H4 (cell line): Measurements from ENCODE around the gene YKT6. TPM values are rescaled to one million over a fixed set of nuclear protein-coding genes. Genes with fewer than 3 reads are reported as not detected.

ENCODE experiments used
- DNase-seq: peaks from one replicate; pipeline ENCODE4 v3.0.0-alpha.2; 2015; ENCODE audit warnings: low spot score
- total RNA-seq: library from RNA; depleted of rRNA; stranded (reverse); fragments of >200 nt; shearing (Covaris generic); gene quantifications from 2 replicates; pipeline ENCODE4 v1.2.3, GENCODE V29; 2014

YKT6 gene
- total RNA-seq, 1 experiment from 2014 or later, result 136 TPM

GRCh38 chr7:44218418-44219201, 17.8 kb downstream of the YKT6 start:
- DNase-seq, result no peak

GRCh38 chr7:44219371-44220045, 18.7 kb downstream of the YKT6 start:
- no peak for DNase-seq

GRCh38 chr7:44220046-44220357, 19.2 kb downstream of the YKT6 start:
- no peak for DNase-seq

- no peak for DNase-seq
These were observed 19.8 kb downstream of the YKT6 start for GRCh38 chr7:44220358-44221112.

GRCh38 chr7:44221231-44221791, 20.5 kb downstream of the YKT6 start:
- DNase-seq, result no peak

- DNase-seq, result no peak
These were observed 21.3 kb downstream of the YKT6 start for GRCh38 chr7:44222074-44222473.

GRCh38 chr7:44222776-44223261, 22.0 kb downstream of the YKT6 start:
- no peak for DNase-seq

- DNase-seq, result no peak
These were observed 22.7 kb downstream of the YKT6 start for GRCh38 chr7:44223362-44224079.

GRCh38 chr7:44224080-44224973, 23.5 kb downstream of the YKT6 start:
- DNase-seq, result no peak

- no peak for DNase-seq
These were observed 24.3 kb downstream of the YKT6 start for GRCh38 chr7:44224974-44225565.

- DNase-seq, result no peak
These were observed 25.0 kb downstream of the YKT6 start for GRCh38 chr7:44225566-44226395.

- DNase-seq, result no peak
These were observed 25.6 kb downstream of the YKT6 start for GRCh38 chr7:44226396-44226753.

GRCh38 chr7:44227911-44228310, 27.1 kb downstream of the YKT6 start:
- no peak for DNase-seq

- DNase-seq, result no peak
These were observed 28.0 kb downstream of the YKT6 start for GRCh38 chr7:44228571-44229350.

- no peak for DNase-seq
These were observed 28.8 kb downstream of the YKT6 start for GRCh38 chr7:44229546-44230105.

GRCh38 chr7:44230286-44230685, 29.5 kb downstream of the YKT6 start:
- DNase-seq, result no peak

- DNase-seq, result no peak
These were observed 30.3 kb downstream of the YKT6 start for GRCh38 chr7:44231088-44231487.

GRCh38 chr7:44232396-44232795, 31.6 kb downstream of the YKT6 start:
- DNase-seq, result no peak
